WERI-Rb-1 (cell line): ENCODE results near the gene GRIK3.

Source experiments
- DNase-seq: peaks from one replicate; pipeline ENCODE4 v3.0.0-alpha.2; 2020
- H3K27ac ChIP-seq: fragments of 250-450 bp; sonication (Bioruptor Pico); 2 replicates; pipeline ENCODE4 v1.5.1; 2020; ENCODE audit warnings: mild to moderate bottlenecking, moderate library complexity
- H3K27me3 ChIP-seq: fragments of 250-450 bp; sonication (Bioruptor Pico); 2 replicates; pipeline ENCODE4 v1.5.1; 2021; ENCODE audit warnings: mild to moderate bottlenecking, low read depth, moderate library complexity; ENCODE audit not compliant: insufficient read depth, severe bottlenecking
- H3K36me3 ChIP-seq: fragments of 250-450 bp; sonication (Bioruptor Pico); 2 replicates; pipeline ENCODE4 v1.5.1; 2020; ENCODE audit warnings: mild to moderate bottlenecking, moderate library complexity
- H3K4me3 ChIP-seq: 2 replicates; pipeline ENCODE4 v1.5.1; 2011; ENCODE audit warnings: low read depth, mild to moderate bottlenecking, control low read depth, low read length
- H3K9me3 ChIP-seq: fragments of 250-450 bp; sonication (Bioruptor Pico); 2 replicates; pipeline ENCODE4 v1.5.1; 2021; ENCODE audit warnings: mild to moderate bottlenecking, moderate library complexity; ENCODE audit not compliant: severe bottlenecking
- CTCF ChIP-seq: IDR thresholded peaks from 2 replicates; pipeline ENCODE4 v1.5.1; 2011; ENCODE audit warnings: low read depth, mild to moderate bottlenecking, control low read depth, inconsistent platforms, low read length

The GRIK3 gene

GRCh38 chr1:36843027-36843426 lies 191.3 kb downstream of the GRIK3 start:
- Histone ChIP-seq H3K36me3 (peaks cover 48% of the 10 kb centered on the region), H3K9me3 (no peaks in the 10 kb centered on the region), H3K27ac (peak overlapping the region; percentile 89), H3K4me3 (no peak overlapping the region), H3K27me3 (no peaks in the 10 kb centered on the region)
- no peak for DNase-seq
- no peak for TF ChIP-seq CTCF

- H3K4me3 ChIP-seq = no peak overlapping the region
- peak; percentile 73 for DNase-seq
- H3K36me3 ChIP-seq = peaks cover 54% of the 10 kb centered on the region
- TF ChIP-seq CTCF = no peak
- H3K9me3 ChIP-seq = no peaks in the 10 kb centered on the region
- H3K27ac ChIP-seq = peak overlapping the region; percentile 89
- H3K27me3 ChIP-seq = no peaks in the 10 kb centered on the region
Observed at GRCh38 chr1:36842448-36842847, 191.9 kb downstream of the GRIK3 start.

- no peak for TF ChIP-seq CTCF
- H3K36me3 ChIP-seq = peaks cover 45% of the 10 kb centered on the region
- H3K4me3 ChIP-seq = no peak overlapping the region
- H3K9me3 ChIP-seq = no peaks in the 10 kb centered on the region
- no peak overlapping the region for H3K27ac ChIP-seq
- DNase-seq = no peak
- H3K27me3 ChIP-seq = no peaks in the 10 kb centered on the region
Observed at GRCh38 chr1:36839485-36839884, 194.8 kb downstream of the GRIK3 start.

GRCh38 chr1:36838888-36839287 lies 195.4 kb downstream of the GRIK3 start:
- no peaks in the 10 kb centered on the region for H3K27me3 ChIP-seq

GRCh38 chr1:36836916-36837315 lies 197.4 kb downstream of the GRIK3 start:
- Histone ChIP-seq H3K4me3 (no peak overlapping the region), H3K27me3 (no peaks in the 10 kb centered on the region), H3K27ac (no peak overlapping the region)

More at GRCh38 chr1:36838888-36839287, 195.4 kb downstream of the GRIK3 start:
- DNase-seq = no peak
- H3K4me3 ChIP-seq = no peak overlapping the region
- H3K36me3 ChIP-seq = peaks cover 45% of the 10 kb centered on the region
- no peak overlapping the region for H3K27ac ChIP-seq
- TF ChIP-seq CTCF = no peak
- H3K9me3 ChIP-seq = no peaks in the 10 kb centered on the region

More at GRCh38 chr1:36836916-36837315, 197.4 kb downstream of the GRIK3 start:
- DNase-seq = no peak
- Histone ChIP-seq H3K36me3 (peaks cover 43% of the 10 kb centered on the region), H3K9me3 (no peaks in the 10 kb centered on the region)
- no peak for TF ChIP-seq CTCF
